Activated CD4-positive, alpha-beta T cell treated with anti-CD3 and anti-CD28 coated beads, Interleukin-2, amount 50 U/mL, for 1 hour (primary cell): Measurements from ENCODE around the gene ARID1B.

ENCODE experiments used
- DNase-seq: peaks from one replicate; pipeline ENCODE4 v3.0.0-alpha.2; 2020

ARID1B gene

DNA sequence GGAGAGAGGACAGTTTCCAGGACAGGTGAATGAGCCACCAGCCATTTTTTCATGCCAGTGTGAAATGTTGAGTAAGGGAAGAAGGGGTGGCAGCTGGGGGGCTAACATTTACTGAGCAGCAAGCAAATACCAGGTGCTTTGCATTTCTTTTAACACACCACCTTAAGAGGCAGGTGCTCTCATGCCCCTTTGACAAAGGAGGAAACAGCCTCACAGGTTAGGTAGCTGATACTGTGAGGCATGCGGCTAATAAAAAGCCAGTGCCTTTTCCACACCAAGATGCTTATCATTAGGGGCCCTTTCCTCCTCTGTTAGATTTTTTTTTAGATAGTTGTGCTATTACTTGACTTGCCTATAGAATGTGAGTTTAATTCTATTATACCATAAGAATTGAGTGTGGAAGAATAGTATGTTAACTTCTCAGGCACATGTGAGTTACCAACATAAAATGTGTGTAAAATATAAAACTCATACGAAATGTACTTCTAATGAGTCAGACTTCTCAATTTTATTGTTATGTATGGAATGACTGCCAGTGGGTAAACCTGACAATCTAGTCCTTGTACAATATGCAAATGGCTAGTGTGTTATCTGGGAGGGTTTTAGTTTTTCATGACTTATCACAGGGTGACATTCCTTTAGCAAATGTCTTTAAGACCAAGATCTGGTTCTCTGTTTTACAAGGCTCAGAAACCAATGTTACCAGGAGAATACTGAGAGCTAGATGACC, 286.2 kb downstream of the ARID1B start:
- no peak for DNase-seq

GRCh38 chr6:157063923-157064322, 286.7 kb downstream of the ARID1B start:
- DNase-seq: no peak

GRCh38 chr6:157064502-157064901, 287.3 kb downstream of the ARID1B start:
- DNase-seq: no peak

- no peak for DNase-seq
Observed at GRCh38 chr6:157065366-157065765, 288.2 kb downstream of the ARID1B start.

GRCh38 chr6:157066781-157067491, 289.8 kb downstream of the ARID1B start:
- DNase-seq: no peak

GRCh38 chr6:157067507-157067906, 290.3 kb downstream of the ARID1B start:
- DNase-seq: no peak

GRCh38 chr6:157068691-157069324, 291.6 kb downstream of the ARID1B start:
- DNase-seq: no peak

DNA sequence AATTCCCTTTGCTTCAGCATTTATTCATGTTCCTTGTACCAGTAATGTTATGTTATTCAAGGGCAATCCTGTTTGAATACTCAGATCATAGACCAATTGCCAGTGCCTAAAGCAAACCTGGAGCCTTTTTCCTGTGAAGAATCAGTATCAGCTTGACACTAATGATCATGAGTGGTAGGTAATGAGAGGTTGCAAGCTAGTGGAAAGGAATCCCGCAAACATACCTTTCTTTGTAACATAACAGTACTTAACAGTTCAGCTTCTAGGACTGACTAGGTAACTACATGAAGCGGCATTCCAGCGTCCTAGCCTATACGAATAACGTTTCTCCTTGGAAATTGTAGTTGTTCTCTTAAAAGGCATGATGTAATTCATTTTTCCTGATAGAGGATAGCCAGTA, 292.4 kb downstream of the ARID1B start:
- DNase-seq: no peak

DNA sequence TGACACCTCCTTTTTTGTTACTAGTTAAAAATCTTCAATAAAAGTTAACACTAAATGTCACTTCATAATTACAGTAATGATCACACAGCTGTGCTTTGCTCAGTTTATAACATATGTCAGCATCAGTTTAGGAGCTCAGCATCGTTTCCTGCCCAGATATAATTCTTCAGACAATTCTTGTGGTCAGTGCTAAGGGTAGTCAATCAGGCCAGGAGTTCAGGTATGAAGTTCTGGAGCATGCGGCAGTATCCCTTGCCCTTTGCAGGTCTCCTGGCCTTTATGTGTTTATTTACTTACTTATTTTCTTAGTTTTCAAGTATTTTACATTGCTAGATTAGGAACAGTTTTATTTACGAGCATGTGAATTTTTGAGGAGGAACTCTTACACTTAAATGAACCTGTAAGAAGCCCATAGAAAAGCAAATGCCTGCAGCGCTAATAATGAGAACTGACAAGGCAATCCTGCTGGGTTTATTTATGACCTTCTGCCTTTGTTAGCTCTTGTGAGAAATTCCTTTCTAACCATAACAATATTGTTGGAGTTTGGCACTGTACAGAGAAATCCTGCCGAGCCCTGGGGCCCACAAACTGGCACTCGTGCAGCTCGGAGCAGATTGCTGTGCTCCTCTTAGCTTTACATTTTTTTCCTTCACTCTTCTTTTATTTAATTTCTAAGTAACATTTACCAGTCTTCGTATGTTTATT, 293.4 kb downstream of the ARID1B start:
- DNase-seq: no peak

- DNase-seq: no peak
Observed at GRCh38 chr6:157072128-157072527, 294.9 kb downstream of the ARID1B start.

- DNase-seq: no peak
Observed at GRCh38 chr6:157073596-157073995, 296.4 kb downstream of the ARID1B start.

- no peak for DNase-seq
Observed at GRCh38 chr6:157074969-157075368, 297.8 kb downstream of the ARID1B start.

- no peak for DNase-seq
Observed at GRCh38 chr6:157075549-157076450, 298.6 kb downstream of the ARID1B start.

DNA sequence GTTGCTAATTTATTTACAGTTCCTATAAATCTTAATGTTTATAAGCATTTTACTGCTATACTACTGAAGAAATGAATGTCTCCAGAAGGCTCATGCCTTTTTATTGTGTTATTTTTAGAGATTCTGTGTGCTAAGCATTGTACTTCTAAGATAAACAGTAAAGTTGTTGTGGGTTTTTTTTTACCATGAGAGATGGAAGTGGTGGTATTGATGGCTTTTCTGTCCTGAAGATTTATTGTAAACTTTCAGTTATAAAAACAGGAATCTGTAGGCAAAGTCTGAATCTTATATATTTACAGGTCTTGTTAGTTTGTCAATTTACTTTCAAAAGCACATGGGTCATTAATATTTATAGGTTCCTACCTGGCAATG, 299.3 kb downstream of the ARID1B start:
- DNase-seq: no peak

GRCh38 chr6:157077251-157077650, 300.1 kb downstream of the ARID1B start:
- no peak for DNase-seq

- DNase-seq: no peak
Observed at GRCh38 chr6:157078326-157078725, 301.1 kb downstream of the ARID1B start.

DNA sequence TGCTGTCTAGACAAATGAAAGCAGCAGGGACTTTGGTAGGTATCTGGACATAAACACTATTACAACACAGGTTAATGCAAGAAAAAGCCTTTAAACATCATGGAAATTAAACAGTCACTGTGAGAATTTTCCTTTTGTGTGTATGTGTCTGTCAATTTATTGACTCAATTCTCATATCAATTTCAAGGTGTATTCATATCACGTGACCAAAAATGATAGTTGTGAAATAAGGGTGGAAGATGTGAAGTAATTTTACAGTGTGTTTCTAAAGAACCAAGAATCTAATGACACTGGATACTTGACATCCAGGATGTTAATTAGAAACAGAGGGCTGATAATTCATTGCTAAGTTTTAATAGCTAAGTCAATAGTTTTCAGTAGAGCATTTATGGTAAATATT, 302.1 kb downstream of the ARID1B start:
- no peak for DNase-seq

- DNase-seq: no peak
Observed at GRCh38 chr6:157079771-157080170, 302.6 kb downstream of the ARID1B start.

- DNase-seq: no peak
Observed at GRCh38 chr6:157080986-157081391, 303.8 kb downstream of the ARID1B start.

- no peak for DNase-seq
Observed at GRCh38 chr6:157083343-157083742, 306.2 kb downstream of the ARID1B start.

- DNase-seq: no peak
Observed at GRCh38 chr6:157086632-157087031, 309.5 kb downstream of the ARID1B start.

DNA sequence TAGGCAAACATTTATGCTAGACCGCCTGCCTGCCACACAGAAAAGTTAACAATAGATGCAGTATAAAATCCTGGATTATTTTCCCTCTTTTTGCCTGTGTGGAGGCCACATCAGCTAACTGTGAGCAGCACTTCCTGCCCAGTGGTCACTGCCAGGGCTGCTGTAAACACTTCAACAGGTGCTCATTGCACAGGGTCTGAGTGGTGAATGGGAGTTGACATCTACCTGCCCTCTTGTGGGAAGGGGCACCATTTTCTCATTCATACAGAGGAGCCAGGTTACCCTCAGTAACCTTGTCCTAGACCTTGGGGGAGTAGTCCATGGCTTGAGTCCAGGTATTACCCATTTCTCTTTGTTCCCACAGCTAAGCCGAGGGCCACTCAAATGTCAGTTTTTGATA, 310.8 kb downstream of the ARID1B start:
- no peak for DNase-seq
